Esophagus squamous epithelium (tissue), 4 donors: ENCODE measurements around the gene AMZ1.

ENCODE experiments used
- CTCF ChIP-seq, 6 experiments: fragments of 450-650 bp in 4 of 6; fragments of 200-600 bp in 2 of 6; sonication (generic) in 2 of 6; IDR thresholded peaks; one replicate each; pipeline ENCODE4 v1.5.1; 2016 to 2019; ENCODE audit warnings: antibody characterized with exemption in 6 of 6, mild to moderate bottlenecking in 4 of 6, moderate library complexity in 4 of 6
- POLR2A ChIP-seq, 4 donors: fragments of 450-650 bp; IDR thresholded peaks; one replicate each; pipeline ENCODE4 v1.6.1; 2017; ENCODE audit warnings: antibody characterized with exemption in 4 of 4, mild to moderate bottlenecking in 4 of 4, moderate library complexity in 3 of 4

GRCh38 chr7:2754912-2755311, 66.9 kb downstream of the AMZ1 start:
- TF ChIP-seq CTCF (IDR thresholded peaks at IDR 0.05) (no peak), POLR2A (IDR thresholded peaks at IDR 0.05) (no peak)
